ENCODE measurements around the gene OBSCN. TPM values are rescaled to one million over a fixed set of nuclear protein-coding genes. Genes with fewer than 3 reads are reported as not detected.

The OBSCN gene
- total and polyA plus RNA-seq, 2 of the 4 experiments (the other 2 are of a cell fraction) = 4.1 to 9.5 TPM

GRCh38 chr1:228393811-228394570 lies 186.1 kb downstream of the OBSCN start:
- Histone ChIP-seq H3K4me3 (ENCODE audit: insufficient read depth, low read depth, low read length) (no peak overlapping the region), H3K23ac (ENCODE audit: low read depth, low read length) (no peak overlapping the region), H2BK120ac (ENCODE audit: low read depth, low read length) (0 out of 2 replicates have a peak overlapping the region, but pooled peaks have one; percentile 39), H4K8ac (ENCODE audit: low read depth in 2 of 2, low read length in 2 of 2) (peak overlapping the region in 1 of 2 experiments; percentile 1; a peak in 1 of 4 replicates), H2AFZ (replicated peaks; ENCODE audit: low read length, poor library complexity) (no peak overlapping the region), H4K5ac (ENCODE audit: low read depth, low read length) (no peak overlapping the region), H3K4me1 (ENCODE audit: control insufficient read depth, insufficient read depth, low read length) (peaks cover 20% of the 10 kb centered on the region), H2BK20ac (ENCODE audit: low read depth, low read length) (peak overlapping the region; percentile 36; the same call in 1 of the 2 replicates), H2BK15ac (ENCODE audit: low read depth, low read length) (no peak overlapping the region), H3K9me1 (ENCODE audit: insufficient read depth, low read length) (peaks cover 8% of the 10 kb centered on the region; the same call in 1 of the 2 replicates), H3K18ac (ENCODE audit: low read depth, low read length) (no peak overlapping the region), H3K4me2 (ENCODE audit: low read depth, low read length) (no peak overlapping the region), H3K27ac (ENCODE audit: insufficient read depth, low read length) (peak overlapping the region; percentile 39; the same call in 1 of the 2 replicates), H4K20me1 (ENCODE audit: insufficient read depth, low read length) (peaks cover 16% of the 10 kb centered on the region; the same call in 1 of the 2 replicates), H3K14ac (replicated peaks; ENCODE audit: low read depth, low read length) (peak overlapping the region; percentile 52), H3K9ac (ENCODE audit: low read depth, low read length) (no peak overlapping the region), H2AK5ac (ENCODE audit: low read depth, low read length) (0 out of 2 replicates have a peak overlapping the region, but pooled peaks have one; percentile 14), H3K9me3 (ENCODE audit: control insufficient read depth, insufficient read depth, low read length) (no peaks in the 10 kb centered on the region), H3K56ac (ENCODE audit: extremely low read depth, insufficient read depth, low read length) (no peak overlapping the region), H3K4ac (ENCODE audit: low read depth, low read length) (peak overlapping the region; percentile 51; the same call in 1 of the 2 replicates), H3K36me3 (ENCODE audit: control insufficient read depth, insufficient read depth, low read length) (peaks cover 40% of the 10 kb centered on the region), H3K27me3 (ENCODE audit: control insufficient read depth, insufficient read depth, low read length) (no peaks in the 10 kb centered on the region), H2BK5ac (ENCODE audit: low read depth, low read length, poor library complexity, severe bottlenecking) (no peak overlapping the region), H3K79me1 (ENCODE audit: low read depth in 1 of 2, low read length in 2 of 2) (peaks cover 4 to 29% of the 10 kb centered on the region in 2 experiments), H4K91ac (ENCODE audit: insufficient read depth, low read depth, low read length) (no peak overlapping the region), H2AK9ac (replicated peaks; ENCODE audit: low read depth, low read length, poor library complexity) (no peak overlapping the region)
- ChIA-PET CTCF (interaction anchor here (1.0 to 1.4 kb wide), 5 partner anchors 10 to 118 kb away, joined by 3 to 6 read pairs (median 4); no protein-coding TSS in a partner anchor), POLR2A (ENCODE audit: unreplicated experiment) (no interaction called here)
- intact Hi-C loops (cut with micrococcal nuclease) (loop anchor here (1.0 to 5.0 kb wide), 3 partner anchors 167 to 262 kb away; no protein-coding TSS in a partner anchor), dilution Hi-C loops (cut with HindIII; ENCODE audit: low sequenced_read_pairs, unreplicated experiment) (no loop called here), in situ Hi-C loops (cut with MboI; ENCODE audit: low sequenced_read_pairs) (no loop called here)
- DNase-seq (no peak), ATAC-seq (ENCODE audit: low read depth) (peak; percentile 22; the same call in 1 of the 2 replicates)
- WGBS, 2 experiments (ENCODE audit: extremely low coverage in 2 of 2, insufficient read length in 1 of 2) = 87% methylated on average over 3 of the region's 9 CpGs; no CpG with 5 or more reads in 1 of the 2 experiments
- BruUV-seq (replicated peaks) = no TSS peak
- TF ChIP-seq RAD21 (IDR thresholded peaks at IDR 0.05; ENCODE audit: low read length) = no peak
- no peak for TF ChIP-seq RCOR1 (IDR thresholded peaks at IDR 0.05; ENCODE audit: insufficient replicate concordance, low read length)
- no peak for TF ChIP-seq POLR2A (IDR thresholded peaks at IDR 0.05; ENCODE audit: low read depth, low read length)
- no peak for TF ChIP-seq USF2 (IDR thresholded peaks at IDR 0.05; ENCODE audit: low read depth, low read length)
- TF ChIP-seq, protein P1, sequence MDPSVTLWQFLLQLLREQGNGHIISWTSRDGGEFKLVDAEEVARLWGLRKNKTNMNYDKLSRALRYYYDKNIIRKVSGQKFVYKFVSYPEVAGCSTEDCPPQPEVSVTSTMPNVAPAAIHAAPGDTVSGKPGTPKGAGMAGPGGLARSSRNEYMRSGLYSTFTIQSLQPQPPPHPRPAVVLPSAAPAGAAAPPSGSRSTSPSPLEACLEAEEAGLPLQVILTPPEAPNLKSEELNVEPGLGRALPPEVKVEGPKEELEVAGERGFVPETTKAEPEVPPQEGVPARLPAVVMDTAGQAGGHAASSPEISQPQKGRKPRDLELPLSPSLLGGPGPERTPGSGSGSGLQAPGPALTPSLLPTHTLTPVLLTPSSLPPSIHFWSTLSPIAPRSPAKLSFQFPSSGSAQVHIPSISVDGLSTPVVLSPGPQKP (IDR thresholded peaks at IDR 0.05; ENCODE audit: borderline replicate concordance, low read depth, low read length) = no peak
- TF ChIP-seq FOS (IDR thresholded peaks at IDR 0.05; ENCODE audit: low read depth, low read length) = no peak
- no peak for TF ChIP-seq MXI1 (IDR thresholded peaks at IDR 0.05; ENCODE audit: borderline replicate concordance, low read depth, low read length)
- no peak for TF ChIP-seq RFX5 (IDR thresholded peaks at IDR 0.05; ENCODE audit: low read depth, low read length)
- TF ChIP-seq CHD1 (IDR thresholded peaks at IDR 0.05; ENCODE audit: low read depth, low read length) = no peak
- TF ChIP-seq MAFK (IDR thresholded peaks at IDR 0.05; ENCODE audit: low read depth, low read length) = no peak
- TF ChIP-seq SMC3 (IDR thresholded peaks at IDR 0.05; ENCODE audit: low read depth, low read length) = no peak
- no peak for TF ChIP-seq BHLHE40 (IDR thresholded peaks at IDR 0.05; ENCODE audit: low read depth, low read length)
- TF ChIP-seq MAZ (IDR thresholded peaks at IDR 0.05; ENCODE audit: borderline replicate concordance, low read depth, low read length) = no peak
- TF ChIP-seq NFE2L2 (IDR thresholded peaks at IDR 0.05; ENCODE audit: low read depth, low read length) = no peak
- no peak for TF ChIP-seq CEBPB (IDR thresholded peaks at IDR 0.05; ENCODE audit: low read depth, low read length)
